NB4 (cell line): ENCODE data around the gene ARHGAP26.
A peak's percentile ranks its signal among the peaks of the same experiment; 100 is the strongest.

Source experiments
- DNase-seq: peaks from one replicate; pipeline ENCODE4 v3.0.0; 2010; ENCODE audit warnings: low read depth
- H3K4me3 ChIP-seq: one replicate; pipeline ENCODE4 v1.5.1; 2011; ENCODE audit warnings: mild to moderate bottlenecking, low read depth, low read length, moderate library complexity
- CTCF ChIP-seq: IDR thresholded peaks from one replicate; pipeline ENCODE4 v1.5.1; 2012; ENCODE audit warnings: low read depth, low read length
- MYC ChIP-seq: IDR thresholded peaks from 2 replicates; pipeline ENCODE4 v1.6.1; 2011; ENCODE audit warnings: low read depth, low read length
- POLR2A ChIP-seq: IDR thresholded peaks from 2 replicates; pipeline ENCODE4 v1.6.1; 2011; ENCODE audit warnings: mild to moderate bottlenecking; ENCODE audit not compliant: insufficient read length; ENCODE audit errors: extremely low read depth
- TF ChIP-seq, protein P1 (sequence below): IDR thresholded peaks from 2 replicates; pipeline ENCODE4 v1.6.1; 2011; ENCODE audit warnings: low read depth, low read length

The ARHGAP26 gene

DNA sequence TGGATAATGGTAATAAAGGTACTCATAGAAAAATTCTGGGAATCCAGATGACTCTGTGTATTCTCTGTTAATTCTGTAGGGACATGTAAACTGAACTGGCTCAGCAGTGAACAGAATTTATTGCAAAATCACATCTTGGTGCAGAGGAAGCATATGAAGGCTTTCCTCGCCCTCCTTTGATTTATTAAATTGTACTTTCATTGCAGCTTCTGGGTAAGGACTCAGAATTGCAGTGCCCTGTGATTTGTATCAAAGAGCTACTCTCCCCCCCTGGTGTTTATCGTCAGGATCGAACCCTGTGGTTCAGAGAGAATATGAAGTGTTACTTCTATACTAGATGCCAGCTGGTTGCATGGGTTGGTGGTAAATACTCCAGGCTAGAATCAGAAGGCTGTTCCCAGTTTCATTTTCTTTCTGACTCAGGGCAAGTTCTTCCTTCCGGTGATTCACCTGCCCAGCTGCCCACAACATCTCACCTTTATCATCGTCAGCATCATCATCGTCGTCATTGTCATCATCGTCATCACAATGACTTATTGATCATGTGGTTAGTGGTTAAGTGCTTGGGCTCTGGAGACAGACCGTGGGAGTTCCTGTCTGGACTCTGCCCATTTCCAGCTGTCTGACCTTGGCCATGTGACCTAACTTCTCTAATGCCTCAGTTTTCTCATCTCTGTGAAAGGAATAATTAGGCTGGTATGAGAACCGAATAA lies 238.8 kb downstream of the ARHGAP26 start:
- peak; percentile 46 for DNase-seq
- H3K4me3 ChIP-seq, result no peak overlapping the region
- TF ChIP-seq, protein P1, sequence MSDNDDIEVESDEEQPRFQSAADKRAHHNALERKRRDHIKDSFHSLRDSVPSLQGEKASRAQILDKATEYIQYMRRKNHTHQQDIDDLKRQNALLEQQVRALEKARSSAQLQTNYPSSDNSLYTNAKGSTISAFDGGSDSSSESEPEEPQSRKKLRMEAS, result no peak
- no peak for TF ChIP-seq MYC
- no peak for TF ChIP-seq CTCF
- TF ChIP-seq POLR2A, result no peak

DNA sequence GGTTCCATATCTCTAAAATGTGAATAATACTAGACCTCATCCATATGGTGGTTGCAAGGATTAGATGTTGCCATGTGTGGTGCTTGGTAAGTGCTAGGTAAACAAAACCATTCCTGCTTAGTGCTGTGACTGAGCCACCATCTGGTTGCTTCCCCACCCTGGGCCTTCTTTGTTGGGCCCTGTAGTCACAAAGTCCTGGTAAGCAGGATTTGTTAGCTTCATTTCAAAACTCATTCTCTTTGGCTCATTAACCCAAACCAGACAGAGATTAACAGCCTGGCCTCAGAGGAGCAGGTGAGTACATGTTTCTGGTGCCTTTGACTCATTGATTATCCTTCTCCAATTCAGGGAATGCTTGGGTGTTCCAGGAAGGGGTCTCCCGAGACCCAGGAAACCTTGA lies 240.2 kb downstream of the ARHGAP26 start:
- no peak for DNase-seq
- H3K4me3 ChIP-seq, result no peak overlapping the region
- no peak for TF ChIP-seq CTCF
- TF ChIP-seq, protein P1, result no peak
- no peak for TF ChIP-seq POLR2A
- TF ChIP-seq MYC, result no peak

GRCh38 chr5:143011585-143011984 lies 241.4 kb downstream of the ARHGAP26 start:
- DNase-seq, result peak; percentile 67
- no peak for TF ChIP-seq POLR2A
- TF ChIP-seq CTCF, result no peak
- TF ChIP-seq, protein P1, result no peak
- TF ChIP-seq MYC, result no peak
- H3K4me3 ChIP-seq, result no peak overlapping the region

- TF ChIP-seq CTCF (no peak), MYC (no peak), POLR2A (no peak)
- TF ChIP-seq, protein P1, result no peak
- DNase-seq, result no peak
Measured at GRCh38 chr5:143013176-143013891, 243.2 kb downstream of the ARHGAP26 start.

GRCh38 chr5:143014017-143014651 lies 244.0 kb downstream of the ARHGAP26 start:
- no peak overlapping the region for H3K4me3 ChIP-seq
- TF ChIP-seq MYC (no peak), CTCF (peak; percentile 48)
- DNase-seq, result peak; percentile 60

More at GRCh38 chr5:143013176-143013891, 243.2 kb downstream of the ARHGAP26 start:
- H3K4me3 ChIP-seq, result no peak overlapping the region
